Renal cortical epithelial cell (primary cell): ENCODE data around the gene ANGPTL2. TPM values are rescaled to one million over a fixed set of nuclear protein-coding genes. Genes with fewer than 3 reads are reported as not detected.
A peak's percentile ranks its signal among the peaks of the same experiment; 100 is the strongest.
"Not testable (repeated sequence)": the region's sequence is repeated elsewhere in the genome, so short reads cannot be mapped to it uniquely, and the experiment has no call there.

Source experiments
- DNase-seq: peaks from one replicate; pipeline ENCODE4 v3.0.0-alpha.2; 2011; ENCODE audit warnings: low read depth
- total RNA-seq: library from RNA; depleted of rRNA; stranded (reverse); fragments of >200 nt; gene quantifications from 2 replicates; pipeline ENCODE4 v1.2.3, GENCODE V29; 2014

The ANGPTL2 gene
- total RNA-seq, 1 donor from 2014 or later, result 1.7 TPM

GRCh38 chr9:127154390-127155191, 32.2 kb upstream of the ANGPTL2 start:
- DNase-seq, result no peak

- no peak for DNase-seq
Measured at GRCh38 chr9:127154003-127154389, 31.6 kb upstream of the ANGPTL2 start.

- no peak for DNase-seq
Measured at GRCh38 chr9:127153501-127153900, 31.1 kb upstream of the ANGPTL2 start.

- no peak for DNase-seq
Measured at GRCh38 chr9:127149463-127150390, 27.3 kb upstream of the ANGPTL2 start.

GRCh38 chr9:127149010-127149409, 26.6 kb upstream of the ANGPTL2 start:
- peak; percentile 20 for DNase-seq

GRCh38 chr9:127148014-127148413, 25.6 kb upstream of the ANGPTL2 start:
- no peak for DNase-seq

GRCh38 chr9:127147251-127147650, 24.8 kb upstream of the ANGPTL2 start:
- no peak for DNase-seq

GRCh38 chr9:127146841-127147240, 24.4 kb upstream of the ANGPTL2 start:
- DNase-seq, result not testable (repeated sequence)

GRCh38 chr9:127144670-127145445, 22.4 kb upstream of the ANGPTL2 start:
- DNase-seq, result no peak

- DNase-seq, result no peak
Measured at GRCh38 chr9:127143920-127144465, 21.6 kb upstream of the ANGPTL2 start.

- DNase-seq, result peak; percentile 71
Measured at GRCh38 chr9:127142931-127143464, 20.6 kb upstream of the ANGPTL2 start.

GRCh38 chr9:127142291-127142690, 19.9 kb upstream of the ANGPTL2 start:
- DNase-seq, result no peak

GRCh38 chr9:127140842-127141675, 18.6 kb upstream of the ANGPTL2 start:
- DNase-seq, result no peak

- DNase-seq, result no peak
Measured at GRCh38 chr9:127140181-127140580, 17.7 kb upstream of the ANGPTL2 start.

- no peak for DNase-seq
Measured at GRCh38 chr9:127139775-127140174, 17.3 kb upstream of the ANGPTL2 start.

- no peak for DNase-seq
Measured at GRCh38 chr9:127139071-127139731, 16.8 kb upstream of the ANGPTL2 start.

GRCh38 chr9:127138444-127138843, 16.0 kb upstream of the ANGPTL2 start:
- no peak for DNase-seq

GRCh38 chr9:127137640-127138360, 15.4 kb upstream of the ANGPTL2 start:
- no peak for DNase-seq
